Measurements from ENCODE around the gene PHLPP1. TPM values are rescaled to one million over a fixed set of nuclear protein-coding genes. Genes with fewer than 3 reads are reported as not detected.

PHLPP1 gene
- total RNA-seq, 2 experiments from 2014 or later: 9.0 to 12.4 TPM

- POLR2A ChIA-PET: no interaction called here
- CTCF ChIA-PET (ENCODE audit: unreplicated experiment): no interaction called here
- Histone ChIP-seq H3K4me3 (ENCODE audit: low read depth, low read length, poor library complexity, severe bottlenecking) (no peak overlapping the region), H4K20me1 (ENCODE audit: insufficient read depth, low read length) (no peaks in the 10 kb centered on the region), H3K36me3 (ENCODE audit: insufficient read depth, low read length) (no peaks in the 10 kb centered on the region), H3K9me2 (ENCODE audit: insufficient read depth, low read length) (no peaks in the 10 kb centered on the region), H3K79me2 (ENCODE audit: insufficient read depth, low read depth, low read length) (no peaks in the 10 kb centered on the region), H3K4me2 (ENCODE audit: low read length) (no peak overlapping the region), H3K4me1 (ENCODE audit: insufficient read depth, low read length, poor library complexity, severe bottlenecking) (no peaks in the 10 kb centered on the region), H3K9me3 (ENCODE audit: low read length) (no peaks in the 10 kb centered on the region), H3K27ac (ENCODE audit: low read depth, low read length, poor library complexity, severe bottlenecking) (no peak overlapping the region), H2AFZ (ENCODE audit: low read length) (no peak overlapping the region)
- intact Hi-C loops (cut with micrococcal nuclease; ENCODE audit: unreplicated experiment): no loop called here
- TF ChIP-seq CTCF (conservative IDR thresholded peaks at IDR 0.05; ENCODE audit: low read length) (no peak), EZH2phosphoT487 (IDR thresholded peaks at IDR 0.05; ENCODE audit: borderline replicate concordance, low read depth, low read length) (no peak)
- no peak for DNase-seq (ENCODE audit: low spot score)
- no TSS peak for BruUV-seq (replicated peaks)
Measured at GRCh38 chr18:62988471-62988870, 273.1 kb downstream of the PHLPP1 start.

GRCh38 chr18:62989195-62989594, 273.9 kb downstream of the PHLPP1 start:
- CTCF ChIA-PET (ENCODE audit: unreplicated experiment): no interaction called here
- POLR2A ChIA-PET: no interaction called here
- intact Hi-C loops (cut with micrococcal nuclease; ENCODE audit: unreplicated experiment): no loop called here

GRCh38 chr18:62990653-62991052, 275.3 kb downstream of the PHLPP1 start:
- Histone ChIP-seq H3K4me1 (ENCODE audit: insufficient read depth, low read length, poor library complexity, severe bottlenecking) (no peaks in the 10 kb centered on the region), H3K27ac (ENCODE audit: low read depth, low read length, poor library complexity, severe bottlenecking) (no peak overlapping the region), H3K36me3 (ENCODE audit: insufficient read depth, low read length) (no peaks in the 10 kb centered on the region), H3K4me3 (ENCODE audit: low read depth, low read length, poor library complexity, severe bottlenecking) (no peak overlapping the region), H2AFZ (ENCODE audit: low read length) (no peak overlapping the region), H3K9me3 (ENCODE audit: low read length) (no peaks in the 10 kb centered on the region), H4K20me1 (ENCODE audit: insufficient read depth, low read length) (no peaks in the 10 kb centered on the region), H3K79me2 (ENCODE audit: insufficient read depth, low read depth, low read length) (no peaks in the 10 kb centered on the region), H3K4me2 (ENCODE audit: low read length) (no peak overlapping the region), H3K9me2 (ENCODE audit: insufficient read depth, low read length) (no peaks in the 10 kb centered on the region)
- ChIA-PET CTCF (ENCODE audit: unreplicated experiment) (no interaction called here), POLR2A (no interaction called here)
- intact Hi-C loops (cut with micrococcal nuclease; ENCODE audit: unreplicated experiment): no loop called here
- no peak for DNase-seq (ENCODE audit: low spot score)
- BruUV-seq (replicated peaks): no TSS peak
- no peak for TF ChIP-seq EZH2phosphoT487 (IDR thresholded peaks at IDR 0.05; ENCODE audit: borderline replicate concordance, low read depth, low read length)
- TF ChIP-seq CTCF (conservative IDR thresholded peaks at IDR 0.05; ENCODE audit: low read length): no peak

More at GRCh38 chr18:62989195-62989594, 273.9 kb downstream of the PHLPP1 start:
- Histone ChIP-seq H3K9me3 (ENCODE audit: low read length) (no peaks in the 10 kb centered on the region), H2AFZ (ENCODE audit: low read length) (no peak overlapping the region), H3K36me3 (ENCODE audit: insufficient read depth, low read length) (no peaks in the 10 kb centered on the region), H3K4me3 (ENCODE audit: low read depth, low read length, poor library complexity, severe bottlenecking) (no peak overlapping the region), H3K27ac (ENCODE audit: low read depth, low read length, poor library complexity, severe bottlenecking) (no peak overlapping the region), H4K20me1 (ENCODE audit: insufficient read depth, low read length) (no peaks in the 10 kb centered on the region), H3K79me2 (ENCODE audit: insufficient read depth, low read depth, low read length) (no peaks in the 10 kb centered on the region), H3K9me2 (ENCODE audit: insufficient read depth, low read length) (no peaks in the 10 kb centered on the region), H3K4me2 (ENCODE audit: low read length) (no peak overlapping the region), H3K4me1 (ENCODE audit: insufficient read depth, low read length, poor library complexity, severe bottlenecking) (no peaks in the 10 kb centered on the region)
- no peak for DNase-seq (ENCODE audit: low spot score)
- BruUV-seq (replicated peaks): no TSS peak
- TF ChIP-seq CTCF (conservative IDR thresholded peaks at IDR 0.05; ENCODE audit: low read length) (no peak), EZH2phosphoT487 (IDR thresholded peaks at IDR 0.05; ENCODE audit: borderline replicate concordance, low read depth, low read length) (no peak)

All from OCI-LY7 (cell line).